ENCODE data around the gene FAM184B.

Gene FAM184B

DNA sequence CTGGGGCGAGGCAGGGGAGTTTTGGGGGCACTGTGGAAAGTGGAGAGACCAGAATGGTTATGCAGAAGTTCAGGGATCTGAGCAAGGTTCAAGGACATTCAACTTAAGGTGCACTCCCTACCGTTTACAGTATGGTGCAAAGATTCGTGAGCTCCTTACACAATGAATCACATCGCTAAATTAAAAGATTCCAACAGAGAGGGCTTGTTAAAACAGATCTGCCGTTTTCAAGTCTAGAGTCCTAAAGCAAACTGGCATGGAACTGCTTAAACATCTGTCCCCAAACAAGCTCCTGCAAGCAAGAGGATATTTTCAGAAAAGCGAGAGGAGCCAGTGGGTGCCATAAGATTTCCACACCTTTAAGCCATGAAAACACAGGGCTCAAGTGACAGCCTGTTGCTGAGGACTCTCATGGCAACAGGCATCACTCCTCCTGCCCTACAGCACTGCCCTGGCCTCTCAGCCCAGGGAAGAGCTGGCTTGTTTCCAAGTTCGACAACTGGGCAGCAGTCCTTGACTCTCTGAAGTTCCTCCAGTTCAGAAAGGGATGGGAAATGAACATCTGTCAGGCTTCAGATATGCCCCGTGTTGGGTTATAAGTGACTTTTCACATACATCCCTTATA, 10.0 kb downstream of the FAM184B start:
- DNase-seq = no peak

DNA sequence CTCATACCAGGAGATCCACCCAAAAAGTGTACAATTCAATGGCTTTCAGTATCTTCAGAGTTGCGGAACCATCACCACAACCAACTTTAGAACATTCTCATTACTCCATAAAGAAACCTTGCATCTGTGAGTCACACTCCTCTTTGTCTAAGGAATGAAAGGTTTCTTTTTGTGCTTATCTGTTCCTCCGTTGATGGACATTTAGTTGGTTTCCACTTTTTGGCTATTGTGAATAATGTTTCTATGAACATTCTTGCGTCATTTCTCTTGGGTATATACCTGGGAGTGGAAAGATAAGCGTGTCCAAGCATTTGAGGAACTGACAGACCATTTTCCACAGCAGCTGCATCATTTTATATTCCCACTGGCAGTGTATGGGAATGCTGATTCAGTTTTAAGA, 10.6 kb downstream of the FAM184B start:
- no peak for DNase-seq

DNA sequence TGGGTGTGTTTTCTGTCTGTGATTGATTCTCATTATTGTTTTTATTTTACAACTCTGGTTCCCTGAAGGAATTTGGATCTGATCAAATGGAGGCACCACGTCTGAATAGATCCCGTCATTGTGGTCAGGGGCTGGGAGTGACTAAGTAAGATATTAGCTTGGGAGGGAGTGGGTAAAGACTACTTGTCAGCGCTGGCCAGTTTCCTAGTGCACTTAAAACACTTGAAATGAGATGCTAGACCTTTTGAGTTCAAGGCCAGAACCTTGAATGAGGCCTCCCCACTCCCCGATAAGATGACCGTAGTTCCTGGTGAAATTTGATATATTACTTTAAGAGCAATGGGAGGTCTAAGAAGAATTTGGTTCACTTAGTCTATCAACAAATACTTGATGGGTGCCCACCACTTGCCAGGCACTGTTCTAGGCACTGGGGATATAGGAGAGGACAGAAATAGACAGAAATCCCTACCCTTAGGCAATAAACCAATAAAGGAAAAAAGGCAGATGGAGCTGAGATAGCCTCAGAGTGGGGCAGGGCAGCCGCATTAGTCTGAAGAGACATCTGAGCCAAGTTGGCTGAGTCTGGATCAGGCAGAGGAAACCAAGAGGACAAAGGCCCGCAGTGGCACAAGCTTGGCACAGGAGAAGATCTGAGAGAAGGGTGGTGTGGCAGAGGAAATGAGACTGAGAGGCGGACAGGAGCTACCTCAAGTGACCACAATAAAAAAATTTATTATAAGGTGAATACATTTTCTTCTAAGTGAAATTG, 11.8 kb downstream of the FAM184B start:
- no peak for DNase-seq

DNA sequence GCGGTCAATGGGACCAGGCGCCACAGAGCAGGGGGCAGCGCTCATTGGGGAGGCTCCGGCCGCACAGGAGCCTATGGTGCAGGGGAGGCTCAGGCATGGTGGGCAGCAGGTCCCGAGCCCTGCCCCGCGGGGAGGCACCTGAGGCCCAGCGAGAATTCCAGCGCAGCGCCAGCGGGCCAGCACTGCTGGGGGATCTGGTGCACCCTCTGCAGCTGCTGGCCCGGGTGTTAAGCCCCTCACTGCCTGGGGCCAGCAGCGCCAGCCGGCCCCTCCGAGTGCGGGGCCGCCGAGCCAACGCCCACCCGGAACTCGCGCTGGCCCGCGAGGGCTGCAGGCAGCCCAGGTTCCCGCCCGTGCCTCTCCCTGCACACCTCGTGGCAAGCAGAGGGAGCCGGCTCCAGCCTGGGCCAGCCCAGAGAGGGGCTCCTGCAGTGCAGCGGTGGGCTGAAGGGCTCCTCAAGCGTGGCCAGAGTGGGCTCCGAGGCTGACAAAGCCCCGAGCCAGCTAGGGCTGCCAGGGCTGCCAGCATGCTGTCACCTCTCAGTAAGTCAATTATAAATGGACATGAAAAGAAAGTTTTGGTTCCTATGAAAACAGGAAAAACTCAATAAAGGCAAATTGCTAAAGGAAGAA, 14.5 kb downstream of the FAM184B start:
- no peak for DNase-seq

DNA sequence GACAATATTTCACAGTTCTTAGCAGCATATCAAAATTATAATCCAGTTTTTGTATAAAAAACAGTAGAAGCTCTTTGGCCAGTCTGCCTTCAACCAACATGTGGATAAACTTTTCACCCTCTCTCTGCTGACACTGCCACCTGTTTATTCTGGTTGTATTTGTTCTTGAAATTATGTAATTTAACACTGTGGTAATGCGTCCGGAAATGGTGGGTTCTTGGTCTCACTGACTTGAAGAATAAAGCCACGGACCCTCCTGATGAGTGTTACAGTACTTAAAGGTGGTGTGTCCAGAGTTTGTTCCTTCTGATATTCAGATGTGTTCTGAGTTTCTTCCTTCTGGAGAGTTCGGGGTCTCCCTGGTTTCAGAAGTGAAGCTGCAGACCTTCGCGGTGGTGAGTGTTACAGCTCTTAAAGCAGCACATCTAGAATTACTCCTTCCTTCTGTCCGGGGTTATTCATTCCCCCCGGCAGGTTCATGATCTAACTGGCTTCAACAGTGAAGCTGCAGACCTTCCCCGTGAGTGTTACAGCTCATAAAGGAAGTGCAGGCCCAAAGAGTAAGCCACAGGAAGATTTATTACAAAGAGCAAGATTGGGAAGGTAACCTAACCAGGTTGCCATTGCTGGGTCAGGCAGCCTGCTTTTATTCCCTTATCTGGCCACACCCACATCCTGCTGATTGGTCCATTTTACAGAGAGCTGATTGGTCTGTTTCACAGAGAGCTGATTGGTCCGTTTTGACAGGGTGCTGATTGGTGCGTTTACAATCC, 15.7 kb downstream of the FAM184B start:
- DNase-seq = no peak

DNA sequence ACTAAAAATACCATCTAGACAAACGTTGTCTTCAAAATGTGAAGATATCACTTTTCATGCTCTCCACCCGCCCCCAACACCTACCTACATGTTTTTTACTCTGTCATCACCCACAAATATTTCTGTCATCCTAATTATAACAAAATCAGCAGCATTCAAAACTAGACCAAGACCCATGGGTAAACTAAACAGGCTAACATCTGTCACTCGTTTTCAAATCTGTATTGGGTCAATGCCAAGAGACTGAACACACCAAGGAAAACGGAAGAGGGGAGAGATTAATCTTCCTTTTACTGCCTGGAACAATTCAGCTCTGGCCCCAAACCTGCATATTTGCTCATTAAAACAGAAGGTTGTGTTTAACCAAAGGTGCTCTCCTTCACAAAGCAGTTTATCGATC, 17.5 kb downstream of the FAM184B start:
- no peak for DNase-seq

DNA sequence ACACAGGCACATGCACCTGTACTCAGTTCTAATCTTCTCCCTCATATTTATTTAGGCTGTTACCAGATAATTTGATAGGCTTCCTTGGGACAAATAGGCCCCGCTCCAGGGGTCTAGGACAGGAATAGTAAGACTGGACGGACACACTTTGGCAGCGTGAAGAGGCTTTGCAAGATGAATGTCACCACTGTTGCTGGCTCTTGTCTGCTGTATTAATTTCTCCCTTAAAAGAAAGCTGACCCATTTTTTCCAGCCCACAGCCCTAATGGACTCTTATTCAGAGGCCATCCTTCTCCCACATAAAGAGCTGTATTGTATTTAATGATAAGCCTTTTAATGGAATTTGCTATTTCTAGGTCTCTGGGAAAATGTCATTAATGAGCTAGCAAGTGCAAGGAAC, 18.0 kb downstream of the FAM184B start:
- DNase-seq = no peak

DNA sequence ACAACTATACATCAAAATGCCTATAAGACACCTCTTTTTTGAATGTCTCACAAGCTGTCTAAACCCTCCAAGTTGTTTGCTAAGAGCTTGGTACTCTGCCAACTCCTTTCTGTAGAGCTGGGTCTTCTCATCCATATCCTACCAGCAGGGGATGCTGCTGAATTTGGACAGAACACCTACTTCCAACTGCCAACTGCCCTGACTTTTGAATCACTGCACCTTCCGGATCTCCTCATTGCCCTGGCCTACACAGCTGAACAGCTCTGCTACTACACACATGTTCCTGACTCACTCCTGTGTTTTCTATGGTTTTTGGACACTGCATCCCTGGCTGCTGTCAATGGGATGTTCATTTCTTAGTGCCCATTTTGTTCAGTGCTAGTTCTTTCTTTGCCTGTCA, 18.7 kb downstream of the FAM184B start:
- DNase-seq = no peak

DNA sequence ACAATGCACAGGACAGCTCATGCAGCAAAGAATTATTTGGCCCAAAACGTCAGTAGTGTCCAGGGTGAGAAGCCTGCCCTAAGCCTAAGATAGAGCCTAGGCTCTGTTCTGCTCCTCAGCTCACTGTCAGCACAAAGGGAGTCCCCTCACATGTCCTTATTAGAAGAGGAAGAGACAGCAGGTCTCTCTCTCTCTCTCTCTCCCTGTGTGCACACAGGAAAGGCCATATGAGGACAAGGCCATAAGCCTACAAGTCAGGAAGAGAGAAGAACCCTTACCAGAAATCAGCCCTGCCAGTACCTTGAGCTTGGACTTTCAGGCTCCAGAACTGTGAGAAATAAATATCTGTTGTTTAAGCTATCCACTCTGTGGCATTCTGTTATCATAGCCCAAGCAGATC, 20.4 kb downstream of the FAM184B start:
- DNase-seq = no peak

DNA sequence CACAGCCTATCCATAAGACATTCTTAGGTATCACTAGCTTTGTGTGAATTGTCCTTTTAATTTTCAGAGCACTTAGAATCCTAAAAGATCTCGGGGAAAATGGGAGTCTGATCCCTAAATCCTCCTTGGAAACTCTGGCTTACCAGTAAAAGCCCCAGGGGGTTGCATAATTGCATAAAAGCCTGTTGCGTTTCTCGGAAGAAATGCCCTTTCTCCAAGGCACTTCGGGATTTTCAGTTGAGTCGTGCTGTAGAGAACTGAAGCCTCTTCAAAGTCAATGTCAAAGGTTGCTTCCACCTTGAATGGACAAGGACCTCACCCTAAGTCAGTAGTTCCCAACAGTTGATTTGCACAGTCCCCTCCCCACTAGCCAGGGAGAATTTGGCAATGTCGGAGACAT, 20.8 kb downstream of the FAM184B start:
- DNase-seq = no peak

DNA sequence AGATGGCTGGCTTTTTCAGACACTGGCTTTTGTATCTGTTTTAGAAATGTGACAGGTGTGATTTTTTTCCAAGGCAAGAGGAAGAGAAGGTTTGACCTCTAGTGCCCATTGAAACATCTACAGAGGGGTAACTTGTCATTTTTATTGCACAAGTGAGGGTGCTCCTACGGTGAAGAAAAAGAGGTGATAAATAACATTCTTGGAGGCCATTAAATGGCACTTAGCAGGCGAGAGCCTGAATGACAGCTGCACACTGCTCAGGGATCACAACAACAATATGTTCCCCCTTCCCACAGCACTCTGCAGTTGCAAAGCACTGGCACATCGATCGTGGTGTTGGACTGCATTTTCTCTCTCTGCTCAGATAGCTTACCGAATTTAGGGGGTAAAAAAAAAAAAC, 22.9 kb downstream of the FAM184B start:
- DNase-seq = no peak

DNA sequence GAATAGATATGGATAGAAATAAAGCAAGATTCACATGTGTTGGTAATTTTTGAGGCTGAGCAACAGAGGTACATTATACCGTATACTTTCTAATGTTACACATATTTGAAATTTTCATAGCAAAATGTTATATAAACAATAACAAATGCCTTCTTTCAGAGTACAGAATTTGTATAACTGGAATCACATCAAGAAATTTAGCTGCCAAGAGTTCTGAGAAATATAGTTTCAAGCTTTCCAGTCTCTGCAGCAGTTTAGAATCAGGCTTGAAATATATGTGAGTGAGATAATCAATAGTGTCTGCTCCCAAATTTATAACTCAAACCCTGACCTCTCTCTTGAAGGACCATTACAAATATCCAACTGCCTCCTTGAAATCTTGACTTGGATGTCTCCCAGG, 23.8 kb downstream of the FAM184B start:
- DNase-seq = no peak

DNA sequence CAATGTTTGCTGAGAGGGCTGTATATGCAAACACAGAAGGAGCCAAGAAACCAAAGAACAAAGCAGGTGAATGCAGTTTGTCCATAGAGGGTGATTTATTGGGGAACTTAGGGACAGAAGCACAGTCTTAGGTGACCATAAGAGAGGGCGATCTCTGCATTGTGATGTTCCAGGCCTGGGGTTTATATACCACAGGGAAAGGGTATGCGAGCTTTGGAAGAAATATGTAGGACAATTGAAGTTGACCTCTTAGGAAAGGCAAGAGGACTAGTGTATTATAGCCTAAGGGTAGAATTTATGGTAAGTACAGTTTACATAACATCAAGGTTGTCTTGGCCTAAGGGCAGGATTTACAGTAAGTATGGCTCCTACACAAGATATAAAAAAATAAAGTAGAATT, 27.8 kb downstream of the FAM184B start:
- DNase-seq = no peak

DNA sequence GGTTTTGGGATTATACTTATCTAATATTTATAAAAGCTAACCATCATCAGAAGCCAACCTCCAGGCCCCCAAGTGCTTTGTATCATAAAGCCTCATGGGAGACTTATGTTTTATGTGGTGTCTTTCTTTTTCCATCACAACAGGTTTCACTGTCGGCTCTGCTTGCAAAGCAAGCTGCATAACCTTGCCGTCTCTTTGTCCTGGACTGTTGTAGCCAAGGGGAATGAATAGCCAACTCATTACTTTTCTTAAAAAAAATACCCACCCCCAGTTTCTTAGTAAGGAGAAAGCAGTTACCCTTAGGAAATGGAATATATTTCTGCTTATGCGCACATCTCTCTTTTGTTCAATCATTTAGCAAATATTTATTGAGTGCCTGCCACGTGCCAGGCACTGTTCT, 40.7 kb downstream of the FAM184B start:
- DNase-seq = no peak

DNA sequence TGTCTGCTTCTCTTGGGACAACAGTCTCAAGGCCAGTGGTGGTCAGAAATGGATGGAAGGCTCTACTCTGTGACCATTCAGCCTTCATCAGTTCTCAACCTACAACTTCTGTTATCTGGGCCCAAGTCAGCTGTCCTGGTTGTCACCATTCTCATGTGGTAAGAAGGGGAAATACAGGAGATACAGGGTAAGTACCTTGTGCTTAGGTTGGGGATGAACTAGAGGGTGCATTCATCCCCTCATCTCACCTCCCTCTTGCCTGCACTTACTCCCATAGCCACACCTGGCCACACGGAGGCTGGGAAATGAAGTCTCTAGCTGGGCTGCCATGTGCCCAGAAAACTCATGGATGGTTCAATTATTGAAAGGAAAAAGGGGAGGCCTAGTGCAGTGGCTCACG, 44.9 kb downstream of the FAM184B start:
- no peak for DNase-seq

DNA sequence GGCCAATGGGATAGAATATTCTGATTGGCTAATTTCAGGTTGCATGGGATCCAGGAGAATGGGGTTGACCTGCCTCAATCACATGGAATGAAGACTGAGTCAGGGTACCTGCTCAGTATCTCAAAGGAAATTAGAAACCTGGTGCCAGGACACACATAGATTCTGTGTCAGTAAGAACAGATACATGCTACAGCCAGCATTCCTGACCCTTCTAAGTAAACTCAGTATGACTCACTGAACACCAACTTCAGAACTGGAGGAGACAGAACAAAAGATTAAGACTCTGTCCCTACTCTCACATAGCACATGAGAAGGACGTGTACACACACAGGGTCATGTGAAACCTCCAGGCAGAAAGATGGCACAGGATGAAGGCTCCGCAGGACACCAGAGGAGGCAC, 54.5 kb downstream of the FAM184B start:
- no peak for DNase-seq

DNA sequence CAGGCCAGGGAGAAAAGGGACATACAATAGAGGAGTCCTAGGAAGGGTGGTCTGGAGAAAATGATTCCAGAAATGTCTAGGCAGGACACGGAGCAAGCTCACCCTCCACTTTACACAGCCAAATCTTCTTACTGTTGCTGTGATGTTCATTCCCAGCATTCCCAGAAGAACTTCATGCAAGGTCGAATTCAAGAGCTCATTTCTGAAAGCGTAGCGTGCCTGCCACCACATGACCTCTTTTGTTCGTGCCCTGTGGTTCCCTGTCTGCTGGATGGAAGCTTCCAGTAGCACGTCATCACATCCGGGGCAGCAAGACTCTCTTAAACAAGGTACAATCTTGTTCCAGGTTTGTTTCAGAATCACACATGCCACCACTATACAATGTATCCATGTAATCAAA, 57.8 kb downstream of the FAM184B start:
- DNase-seq = no peak

DNA sequence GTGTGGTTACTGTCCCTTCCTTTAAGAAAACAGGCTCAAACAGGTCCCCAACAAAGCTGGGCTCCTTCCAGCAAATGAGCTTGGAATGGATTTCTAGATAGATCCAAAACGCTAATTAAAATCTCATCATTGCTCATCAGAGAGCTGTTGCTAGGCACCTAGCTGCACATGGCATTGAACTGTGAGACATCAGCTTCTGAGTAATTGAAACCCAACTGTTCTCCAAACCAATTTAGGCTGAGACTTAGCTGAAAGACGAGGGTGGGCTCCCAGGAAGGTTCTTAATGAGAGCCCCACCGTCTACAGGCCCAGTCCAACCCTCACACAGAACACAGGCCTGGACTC, 59.1 kb downstream of the FAM184B start:
- no peak for DNase-seq

DNA sequence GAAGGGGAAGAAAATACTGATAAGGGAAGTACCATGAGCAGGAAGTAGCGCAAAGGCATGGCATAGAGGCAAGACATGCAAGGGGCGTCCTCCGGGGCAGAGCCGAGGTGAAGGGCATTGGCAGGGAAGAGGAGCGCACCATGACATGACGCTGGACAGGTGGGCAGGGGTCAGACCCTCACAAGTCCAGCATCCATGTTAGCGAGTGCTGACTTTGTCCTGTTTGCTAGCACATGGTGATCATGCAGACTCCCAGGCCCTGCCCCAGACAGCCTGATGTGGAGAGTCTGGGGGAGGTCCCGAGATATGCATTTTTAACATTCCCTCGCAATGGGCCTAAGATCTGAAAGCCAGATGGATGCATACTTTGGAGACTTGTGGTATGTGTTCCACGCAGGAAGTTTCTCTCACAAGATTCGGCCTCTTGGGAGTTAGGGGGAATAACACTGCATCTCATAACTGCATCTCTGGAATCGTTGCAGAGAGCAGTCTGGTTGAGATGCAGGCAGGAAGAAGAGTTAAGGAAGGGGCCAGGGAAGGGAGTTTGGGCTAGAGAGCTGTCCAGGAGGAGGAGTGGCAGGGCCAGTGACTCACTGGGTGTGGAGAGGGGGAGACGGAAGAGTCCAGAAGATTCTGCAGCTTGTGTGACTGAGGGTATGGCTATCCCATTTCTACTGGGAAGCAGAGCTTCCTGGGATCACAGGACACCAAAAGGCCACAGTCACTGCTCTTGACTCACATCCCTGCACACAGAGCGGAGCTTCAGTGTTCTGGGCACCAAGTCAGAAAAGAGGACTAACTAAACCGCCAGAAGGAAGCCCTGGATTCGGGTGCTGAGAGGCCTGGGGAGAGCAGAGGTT, 59.7 kb downstream of the FAM184B start:
- DNase-seq = no peak

DNA sequence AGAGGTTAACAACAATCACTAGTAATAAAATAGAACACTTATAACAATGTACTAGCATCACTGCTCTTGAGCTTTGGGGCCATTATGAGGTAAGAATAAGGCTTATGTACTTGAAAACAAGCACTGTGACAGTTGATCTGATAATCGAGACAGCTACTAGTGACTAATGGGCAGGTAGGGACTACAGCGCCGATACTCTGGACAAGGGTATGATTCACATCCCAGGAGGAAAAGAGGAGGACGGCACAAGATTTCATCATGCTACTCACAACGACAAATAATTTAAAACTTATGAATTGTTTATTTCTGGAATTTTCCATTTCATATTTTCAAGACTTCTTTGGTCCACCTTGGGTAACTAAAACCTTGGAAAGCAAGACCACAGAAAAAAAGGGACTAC, 62.3 kb downstream of the FAM184B start:
- no peak for DNase-seq

DNA sequence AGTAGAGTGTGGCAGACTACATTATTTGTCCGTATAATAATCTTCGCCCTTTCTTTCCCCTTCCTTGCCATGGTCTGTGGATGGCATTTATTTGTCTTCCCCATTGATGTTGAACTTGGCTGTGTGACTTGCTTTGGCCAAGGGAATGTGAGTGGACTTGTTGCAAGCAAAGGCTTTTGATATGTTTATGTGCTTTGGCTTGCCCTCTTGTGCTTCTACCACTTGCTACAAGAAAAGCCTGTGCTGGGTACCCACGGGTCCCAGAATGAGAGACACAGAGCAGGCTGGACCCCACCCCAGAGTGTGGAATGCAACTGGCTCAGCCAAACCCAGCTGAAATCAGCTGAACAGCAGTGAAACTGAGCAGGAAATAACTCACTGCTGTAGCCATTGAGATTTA, 63.0 kb downstream of the FAM184B start:
- DNase-seq = no peak

DNA sequence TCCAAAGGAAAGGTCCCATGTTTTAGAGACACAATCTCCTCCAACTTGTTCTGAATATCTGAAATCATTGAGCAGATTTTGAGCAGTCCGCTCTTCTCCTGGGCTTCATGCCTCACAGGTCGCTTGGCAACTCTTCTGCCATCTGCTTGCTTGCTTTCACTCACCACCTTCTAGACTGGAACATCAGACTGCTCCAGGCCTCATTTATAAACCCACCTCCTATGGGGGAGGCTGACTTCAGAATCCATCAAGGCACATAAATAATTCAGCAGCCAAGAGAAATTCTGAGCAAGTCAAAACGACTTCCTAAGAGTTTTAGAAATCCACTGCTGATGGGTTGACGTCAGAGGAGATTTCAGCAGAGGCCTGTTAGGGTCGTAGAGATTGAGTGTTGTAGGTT, 64.1 kb downstream of the FAM184B start:
- DNase-seq = no peak

DNA sequence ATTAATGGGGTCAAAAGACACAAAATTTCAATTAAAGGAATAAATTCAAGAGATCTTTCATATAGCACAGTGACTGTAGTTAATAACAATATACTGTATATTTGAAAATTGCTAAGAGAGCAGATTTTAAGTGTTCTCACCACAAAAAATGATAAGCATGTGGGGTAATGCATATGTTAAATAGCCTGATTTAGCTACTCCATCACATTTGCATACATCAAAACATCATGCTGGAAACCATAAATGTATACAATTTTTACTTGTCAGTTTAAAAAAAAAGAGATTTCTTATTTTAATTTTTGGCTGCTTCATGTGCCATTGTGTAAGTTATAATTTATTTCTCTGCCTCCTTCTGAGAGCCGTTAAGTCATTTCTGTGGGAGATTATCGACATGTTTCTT, 65.9 kb downstream of the FAM184B start:
- DNase-seq = no peak
